ENCODE data around the gene IL4I1.

Gene IL4I1

DNA sequence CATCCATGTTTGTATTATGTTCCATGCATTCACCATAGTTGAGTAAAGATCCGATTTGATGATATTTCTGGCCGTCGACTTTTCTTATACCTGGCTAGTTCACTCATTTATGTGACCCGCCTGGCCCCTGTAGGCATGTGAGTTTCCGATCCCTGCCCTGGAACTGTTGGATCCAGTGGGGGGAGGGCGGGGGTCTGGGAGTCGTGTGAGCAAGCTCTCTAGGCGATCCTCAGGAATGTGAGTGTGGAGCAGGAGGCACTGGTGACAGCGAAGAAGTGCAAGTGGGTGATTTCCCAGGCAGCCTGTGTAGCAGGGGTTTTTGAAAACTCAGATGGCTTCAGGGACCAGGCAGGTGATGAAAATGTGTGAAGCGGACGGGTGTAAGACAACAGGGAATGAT lies 56.4 kb downstream of the IL4I1 start:
- H3K4me3 ChIP-seq (replicated peaks; ENCODE audit: low read depth, low read length), result no peak overlapping the region
- H3K27me3 ChIP-seq (replicated peaks; ENCODE audit: control insufficient read depth, insufficient read depth, low read length), result no peaks in the 10 kb centered on the region
- no peak for DNase-seq (ENCODE audit: extremely low read depth, insufficient read length)
- TF ChIP-seq, protein P1, sequence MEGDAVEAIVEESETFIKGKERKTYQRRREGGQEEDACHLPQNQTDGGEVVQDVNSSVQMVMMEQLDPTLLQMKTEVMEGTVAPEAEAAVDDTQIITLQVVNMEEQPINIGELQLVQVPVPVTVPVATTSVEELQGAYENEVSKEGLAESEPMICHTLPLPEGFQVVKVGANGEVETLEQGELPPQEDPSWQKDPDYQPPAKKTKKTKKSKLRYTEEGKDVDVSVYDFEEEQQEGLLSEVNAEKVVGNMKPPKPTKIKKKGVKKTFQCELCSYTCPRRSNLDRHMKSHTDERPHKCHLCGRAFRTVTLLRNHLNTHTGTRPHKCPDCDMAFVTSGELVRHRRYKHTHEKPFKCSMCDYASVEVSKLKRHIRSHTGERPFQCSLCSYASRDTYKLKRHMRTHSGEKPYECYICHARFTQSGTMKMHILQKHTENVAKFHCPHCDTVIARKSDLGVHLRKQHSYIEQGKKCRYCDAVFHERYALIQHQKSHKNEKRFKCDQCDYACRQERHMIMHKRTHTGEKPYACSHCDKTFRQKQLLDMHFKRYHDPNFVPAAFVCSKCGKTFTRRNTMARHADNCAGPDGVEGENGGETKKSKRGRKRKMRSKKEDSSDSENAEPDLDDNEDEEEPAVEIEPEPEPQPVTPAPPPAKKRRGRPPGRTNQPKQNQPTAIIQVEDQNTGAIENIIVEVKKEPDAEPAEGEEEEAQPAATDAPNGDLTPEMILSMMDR (IDR thresholded peaks at IDR 0.05; ENCODE audit: insufficient read depth, low read length, poor library complexity, severe bottlenecking), result no peak
- peaks cover 23% of the 10 kb centered on the region for H3K36me3 ChIP-seq (ENCODE audit: control insufficient read depth, insufficient read depth, low read length)

DNA sequence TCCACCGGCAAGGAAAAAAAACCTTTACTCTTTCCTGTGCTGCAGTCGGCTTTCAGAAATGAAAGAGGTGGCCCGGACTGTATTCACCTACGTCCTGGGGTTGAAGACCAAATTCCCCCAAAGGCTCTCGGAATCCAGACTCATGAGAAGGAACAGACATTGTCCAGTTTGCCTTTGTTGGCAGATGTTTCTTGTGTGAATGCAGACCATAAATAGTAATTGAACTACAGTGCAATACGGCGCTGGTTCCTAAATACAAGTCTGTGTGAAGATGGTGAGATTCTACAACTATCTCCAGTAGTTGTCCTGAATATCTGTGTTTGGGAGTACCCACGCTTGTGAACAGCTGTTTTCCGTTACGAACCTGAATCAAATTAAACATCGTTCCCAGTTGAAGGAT lies 57.0 kb downstream of the IL4I1 start:
- Histone ChIP-seq H3K4me3 (replicated peaks; ENCODE audit: low read depth, low read length) (no peak overlapping the region), H3K36me3 (ENCODE audit: control insufficient read depth, insufficient read depth, low read length) (peaks cover 29% of the 10 kb centered on the region), H3K27me3 (replicated peaks; ENCODE audit: control insufficient read depth, insufficient read depth, low read length) (no peaks in the 10 kb centered on the region)
- TF ChIP-seq, protein P1 (IDR thresholded peaks at IDR 0.05; ENCODE audit: insufficient read depth, low read length, poor library complexity, severe bottlenecking), result no peak
- no peak for DNase-seq (ENCODE audit: extremely low read depth, insufficient read length)

Measured in GM06990 (cell line).